Tibial nerve (tissue), 4 donors: ENCODE results near the gene CCDC17. TPM values are rescaled to one million over a fixed set of nuclear protein-coding genes. Genes with fewer than 3 reads are reported as not detected.
A peak's percentile ranks its signal among the peaks of the same experiment; 100 is the strongest.

Experiments used
- DNase-seq, 2 donors: peaks; one replicate each; pipeline ENCODE4 v3.0.0-alpha.2; 2019; ENCODE audit warnings: low spot score in 2 of 2
- H3K27ac ChIP-seq, 4 donors: fragments of 200-600 bp; sonication (generic) in 3 of 4; one replicate each; pipeline ENCODE4 v1.5.1; 2017 to 2019; ENCODE audit warnings: mild to moderate bottlenecking in 1 of 4
- H3K27me3 ChIP-seq, 2 donors: fragments of 200-600 bp; sonication (generic) in 1 of 2; one replicate each; pipeline versions ENCODE4 v1.5.1 to v1.6.0; 2017 to 2019
- H3K36me3 ChIP-seq, 3 donors: fragments of 200-600 bp; sonication (generic); one replicate each; pipeline ENCODE4 v1.5.1; 2018 to 2019
- H3K4me1 ChIP-seq, 4 donors: fragments of 200-600 bp; sonication (generic) in 3 of 4; one replicate each; pipeline ENCODE4 v1.5.1; 2017 to 2019
- H3K4me3 ChIP-seq, 4 donors: fragments of 200-600 bp; sonication (generic) in 3 of 4; one replicate each; pipeline ENCODE4 v1.5.1; 2017 to 2019; ENCODE audit warnings: mild to moderate bottlenecking in 1 of 4, moderate library complexity in 1 of 4
- H3K9me3 ChIP-seq, 4 donors: fragments of 200-600 bp; sonication (generic) in 3 of 4; one replicate each; pipeline ENCODE4 v1.5.1; 2017 to 2019
- CTCF ChIP-seq, 5 experiments: fragments of 200-600 bp in 3 of 5; fragments of 450-650 bp in 2 of 5; sonication (generic) in 3 of 5; IDR thresholded peaks; one replicate each; pipeline ENCODE4 v1.5.1; 2016 to 2019; ENCODE audit warnings: antibody characterized with exemption in 5 of 5, mild to moderate bottlenecking in 3 of 5, moderate library complexity in 2 of 5
- EP300 ChIP-seq, 2 donors: sonication (generic); formaldehyde crosslinking; IDR thresholded peaks; one replicate each; pipeline ENCODE4 v1.6.1; 2017; ENCODE audit warnings: antibody characterized with exemption in 2 of 2, mild to moderate bottlenecking in 1 of 2
- POLR2A ChIP-seq, 2 donors: fragments of 450-650 bp; IDR thresholded peaks; one replicate each; pipeline ENCODE4 v1.6.1; 2017; ENCODE audit warnings: antibody characterized with exemption in 2 of 2, mild to moderate bottlenecking in 2 of 2, moderate library complexity in 2 of 2
- WGBS, 2 donors: methylation state at CpG; one replicate each; pipeline ENCODE4 v1.1.5; 2018; 5-methylcytosine and 5-hydroxymethylcytosine counted together
- total RNA-seq, 4 donors: library from RNA; depleted of rRNA; stranded (reverse); fragments of >200 nt; gene quantifications; one replicate each; pipeline ENCODE4 v1.1.0, GENCODE V29; 2016

The CCDC17 gene
- 1 to 10 TPM in 3 of 4 donors, under 1 TPM in 1; 0.44 to 5.9 (median 4.3) TPM for total RNA-seq

- Histone ChIP-seq H3K4me3 (peak within 1 kb of the TSS in 2 of 4 donors; percentile 7 to 41), H3K4me1 (peaks cover 0 to 34% (median 2%) of the 10 kb centered on the region in 4 donors), H3K36me3 (peaks cover 3 to 87% (median 15%) of the 10 kb centered on the region in 3 donors), H3K27me3 (no peaks in the 10 kb centered on the region), H3K9me3 (no peaks in the 10 kb centered on the region), H3K27ac (peak within 1 kb of the TSS in 3 of 4 donors; percentile 41 to 70 (median 43))
- WGBS, 2 donors = 25 to 36% methylated on average over 4 of the region's 4 CpGs
- TF ChIP-seq EP300 (IDR thresholded peaks at IDR 0.05) (no peak), POLR2A (IDR thresholded peaks at IDR 0.05) (no peak), CTCF (IDR thresholded peaks at IDR 0.05) (no peak)
- no peak for DNase-seq
Observed at GRCh38 chr1:45623972-45624371, at the start of gene CCDC17. CCDC17 (minus strand) TSS chr1:45624054; CDS start chr1:45623909, 145 bp downstream.

GRCh38 chr1:45669859-45670655 is 46.2 kb upstream of the CCDC17 start:
- Histone ChIP-seq H3K36me3 (no peaks in the 10 kb centered on the region), H3K27ac (no peak overlapping the region), H3K4me3 (no peak overlapping the region), H3K27me3 (no peaks in the 10 kb centered on the region), H3K9me3 (no peaks in the 10 kb centered on the region), H3K4me1 (peaks cover 0 to 68% (median 5%) of the 10 kb centered on the region in 4 donors)
- no peak for TF ChIP-seq CTCF (IDR thresholded peaks at IDR 0.05)
- TF ChIP-seq POLR2A (IDR thresholded peaks at IDR 0.05) = no peak
- TF ChIP-seq EP300 (IDR thresholded peaks at IDR 0.05) = no peak
- DNase-seq = no peak
- WGBS, 2 donors = 76 to 85% methylated on average over 6 of the region's 6 CpGs

- Histone ChIP-seq H3K4me3 (no peak overlapping the region), H3K27ac (no peak overlapping the region), H3K9me3 (no peaks in the 10 kb centered on the region), H3K4me1 (peaks cover 0 to 62% (median 5%) of the 10 kb centered on the region in 4 donors), H3K27me3 (no peaks in the 10 kb centered on the region), H3K36me3 (no peaks in the 10 kb centered on the region)
- 23 to 28% methylated on average over 1 of the region's 1 CpG for WGBS, 2 donors
- no peak for DNase-seq
- no peak for TF ChIP-seq EP300 (IDR thresholded peaks at IDR 0.05)
- no peak for TF ChIP-seq POLR2A (IDR thresholded peaks at IDR 0.05)
- no peak for TF ChIP-seq CTCF (IDR thresholded peaks at IDR 0.05)
Observed at GRCh38 chr1:45669379-45669778, 45.5 kb upstream of the CCDC17 start.

GRCh38 chr1:45668526-45668925 is 44.7 kb upstream of the CCDC17 start:
- 93 to 100% methylated on average over 4 of the region's 4 CpGs for WGBS, 2 donors
- no peak for TF ChIP-seq POLR2A (IDR thresholded peaks at IDR 0.05)
- TF ChIP-seq CTCF (IDR thresholded peaks at IDR 0.05) = no peak
- no peak for TF ChIP-seq EP300 (IDR thresholded peaks at IDR 0.05)
- H3K4me3 ChIP-seq = no peak overlapping the region

More at GRCh38 chr1:45668526-45668925, 44.7 kb upstream of the CCDC17 start:
- Histone ChIP-seq H3K27ac (no peak overlapping the region), H3K9me3 (no peaks in the 10 kb centered on the region), H3K4me1 (peaks cover 0 to 55% (median 3%) of the 10 kb centered on the region in 4 donors), H3K27me3 (no peaks in the 10 kb centered on the region), H3K36me3 (no peaks in the 10 kb centered on the region)
- DNase-seq = no peak
